Skeletal muscle tissue (tissue), 5 donors: Measurements from ENCODE around the gene RAB38. TPM values are rescaled to one million over a fixed set of nuclear protein-coding genes. Genes with fewer than 3 reads are reported as not detected.

Source experiments
- H3K27ac ChIP-seq: one replicate; pipeline ENCODE4 v1.7.0; 2013; ENCODE audit warnings: mild to moderate bottlenecking, low read depth, low read length, inconsistent platforms
- H3K27me3 ChIP-seq, 3 donors: one replicate each; pipeline ENCODE4 v1.7.0; 2013; ENCODE audit warnings: low read length in 3 of 3; ENCODE audit not compliant: control insufficient read depth in 3 of 3, insufficient read depth in 3 of 3
- H3K36me3 ChIP-seq, 3 donors: one replicate each; pipeline ENCODE4 v1.7.0; 2013; ENCODE audit warnings: low read length in 3 of 3; ENCODE audit not compliant: control insufficient read depth in 3 of 3, insufficient read depth in 3 of 3
- H3K4me1 ChIP-seq, 3 donors: one replicate each; pipeline ENCODE4 v1.7.0; 2013; ENCODE audit warnings: low read length in 3 of 3, mild to moderate bottlenecking in 3 of 3; ENCODE audit not compliant: control insufficient read depth in 3 of 3, insufficient read depth in 3 of 3
- H3K4me3 ChIP-seq, 3 donors: one replicate each; pipeline ENCODE4 v1.7.0; 2013; ENCODE audit warnings: low read length in 3 of 3
- H3K9ac ChIP-seq, 3 donors: one replicate each; pipeline ENCODE4 v1.7.0; 2013; ENCODE audit warnings: low read length in 3 of 3, mild to moderate bottlenecking in 3 of 3, moderate library complexity in 2 of 3, low read depth in 1 of 3
- H3K9me3 ChIP-seq, 3 donors: one replicate each; pipeline ENCODE4 v1.7.0; 2013; ENCODE audit warnings: low read length in 3 of 3; ENCODE audit not compliant: control insufficient read depth in 3 of 3
- small RNA-seq: library from RNA; depleted of rRNA; stranded (forward); fragments of <200 nt; gene quantifications from one replicate; pipeline ENCODE3, GENCODE V24; 2014
- total RNA-seq: library from RNA; depleted of rRNA; stranded (reverse); fragments of >200 nt; gene quantifications from one replicate; pipeline ENCODE4 v1.2.3, GENCODE V29; 2014
- donor health status: Osteomylitis.

Gene RAB38
- total RNA-seq, 1 donor from 2014 or later, result 1.6 TPM

GRCh38 chr11:88089134-88089533 lies 86.1 kb downstream of the RAB38 start:
- Histone ChIP-seq H3K27ac (no peak overlapping the region), H3K9ac (no peak overlapping the region), H3K4me1 (no peaks in the 10 kb centered on the region), H3K9me3 (no peaks in the 10 kb centered on the region), H3K36me3 (no peaks in the 10 kb centered on the region), H3K27me3 (no peaks in the 10 kb centered on the region), H3K4me3 (no peak overlapping the region)

- Histone ChIP-seq H3K27me3 (no peaks in the 10 kb centered on the region), H3K4me1 (no peaks in the 10 kb centered on the region), H3K4me3 (no peak overlapping the region), H3K27ac (no peak overlapping the region), H3K9ac (no peak overlapping the region), H3K36me3 (no peaks in the 10 kb centered on the region), H3K9me3 (no peaks in the 10 kb centered on the region)
Observed at GRCh38 chr11:88087337-88087736, 87.9 kb downstream of the RAB38 start.

GRCh38 chr11:88086297-88086696 lies 88.9 kb downstream of the RAB38 start:
- Histone ChIP-seq H3K4me3 (no peak overlapping the region), H3K4me1 (no peaks in the 10 kb centered on the region), H3K9ac (no peak overlapping the region), H3K27me3 (no peaks in the 10 kb centered on the region), H3K27ac (no peak overlapping the region), H3K9me3 (no peaks in the 10 kb centered on the region), H3K36me3 (no peaks in the 10 kb centered on the region)

- no peaks in the 10 kb centered on the region for H3K9me3 ChIP-seq
- no peak overlapping the region for H3K9ac ChIP-seq
- H3K27ac ChIP-seq, result no peak overlapping the region
- no peaks in the 10 kb centered on the region for H3K27me3 ChIP-seq
- no peaks in the 10 kb centered on the region for H3K36me3 ChIP-seq
- no peaks in the 10 kb centered on the region for H3K4me1 ChIP-seq
- H3K4me3 ChIP-seq, result no peak overlapping the region
Observed at GRCh38 chr11:88070437-88070836, 104.8 kb downstream of the RAB38 start.

- no peak overlapping the region for H3K9ac ChIP-seq
- H3K4me1 ChIP-seq, result no peaks in the 10 kb centered on the region
- H3K9me3 ChIP-seq, result no peaks in the 10 kb centered on the region
- H3K4me3 ChIP-seq, result no peak overlapping the region
- no peaks in the 10 kb centered on the region for H3K36me3 ChIP-seq
- H3K27ac ChIP-seq, result no peak overlapping the region
- no peaks in the 10 kb centered on the region for H3K27me3 ChIP-seq
Observed at GRCh38 chr11:88068848-88069554, 106.2 kb downstream of the RAB38 start.

GRCh38 chr11:88066090-88066489 lies 109.2 kb downstream of the RAB38 start:
- Histone ChIP-seq H3K36me3 (no peaks in the 10 kb centered on the region), H3K4me1 (no peaks in the 10 kb centered on the region), H3K9me3 (no peaks in the 10 kb centered on the region), H3K27ac (no peak overlapping the region), H3K4me3 (no peak overlapping the region), H3K27me3 (no peaks in the 10 kb centered on the region), H3K9ac (no peak overlapping the region)

GRCh38 chr11:88064097-88064705 lies 111.0 kb downstream of the RAB38 start:
- no peaks in the 10 kb centered on the region for H3K4me1 ChIP-seq
- H3K36me3 ChIP-seq, result no peaks in the 10 kb centered on the region
- no peak overlapping the region for H3K27ac ChIP-seq
- no peaks in the 10 kb centered on the region for H3K27me3 ChIP-seq
- no peak overlapping the region for H3K4me3 ChIP-seq
- no peak overlapping the region for H3K9ac ChIP-seq
- H3K9me3 ChIP-seq, result no peaks in the 10 kb centered on the region

Small RNAs within 50 kb of the gene (small RNA-seq; reads per million reads assigned to genes)
- gene MIR3166, result not detected
- gene RF00019, result not detected

Other genes starting within 250 kb of the RAB38 start
- gene CTSC, start 162.3 kb upstream of the RAB38 start, total RNA-seq, result 47.0 TPM